ENCODE data around the gene TMEM53. TPM values are rescaled to one million over a fixed set of nuclear protein-coding genes. Genes with fewer than 3 reads are reported as not detected.

Gene TMEM53
- total and polyA plus RNA-seq, 2 of the 8 experiments (the other 6 are each of a cell fraction or from before 2014, with no cell fraction given) = 6.7 to 27.9 TPM

- Histone ChIP-seq H3K4me1 (replicated peaks in 1 of 4; ENCODE audit: control insufficient read depth in 3 of 4, insufficient read depth in 4 of 4, low read length in 3 of 4) (peaks cover 4 to 11% (median 6%) of the 10 kb centered on the region in 4 experiments; a peak in 6 of 7 replicates), H2AK5ac (ENCODE audit: low read depth, low read length) (no peak overlapping the region), H2BK120ac (replicated peaks; ENCODE audit: low read depth, low read length) (no peak overlapping the region), H3K4me3 (ENCODE audit: extremely low read depth in 1 of 4, insufficient read depth in 2 of 4, low read depth in 3 of 4, low read length in 4 of 4) (no peak overlapping the region), H3K23me2 (ENCODE audit: low read depth, low read length) (peaks cover 11% of the 10 kb centered on the region), H3K23ac (ENCODE audit: insufficient read length) (no peak overlapping the region), H4K20me1 (replicated peaks in 1 of 2; ENCODE audit: control insufficient read depth in 1 of 2, insufficient read depth in 2 of 2, low read length in 2 of 2) (no peaks in the 10 kb centered on the region), H2BK20ac (ENCODE audit: low read length) (no peak overlapping the region), H3K56ac (replicated peaks; ENCODE audit: insufficient read length, low read depth, low read length) (no peak overlapping the region), H3K27ac (ENCODE audit: low read depth, low read length) (no peak overlapping the region), H4K91ac (replicated peaks; ENCODE audit: insufficient read length, low read length) (no peak overlapping the region), H2AFZ (ENCODE audit: low read length) (no peak overlapping the region), H3K14ac (ENCODE audit: insufficient read length) (no peak overlapping the region), H3K79me2 (ENCODE audit: control insufficient read depth in 1 of 2, insufficient read depth in 2 of 2, low read length in 2 of 2) (no peaks in the 10 kb centered on the region), H3K9me3 (ENCODE audit: insufficient read depth in 2 of 2, low read depth in 1 of 2, low read length in 1 of 2) (no peaks in the 10 kb centered on the region), H4K5ac (ENCODE audit: insufficient read length, low read depth, low read length) (no peak overlapping the region), H2BK12ac (ENCODE audit: low read depth, low read length) (no peak overlapping the region), H3K18ac (ENCODE audit: extremely low read depth, low read length) (no peak overlapping the region), H2BK15ac (ENCODE audit: low read length) (0 out of 2 replicates have a peak overlapping the region, but pooled peaks have one; percentile 72), H3K27me3 (replicated peaks in 1 of 4; ENCODE audit: control insufficient read depth in 3 of 4, extremely low read depth in 1 of 4, insufficient read depth in 3 of 4, low read length in 3 of 4) (no peaks in the 10 kb centered on the region; a peak in 1 of 7 replicates), H2BK5ac (ENCODE audit: low read depth, low read length) (no peak overlapping the region), H3K36me3 (ENCODE audit: control insufficient read depth in 2 of 4, insufficient read depth in 4 of 4, low read length in 3 of 4) (no peaks in the 10 kb centered on the region), H3K9ac (replicated peaks in 1 of 4; ENCODE audit: extremely low read depth in 1 of 4, low read depth in 3 of 4, low read length in 3 of 4) (no peak overlapping the region), H4K8ac (ENCODE audit: extremely low read depth, insufficient read depth, low read length) (no peak overlapping the region), H3K4me2 (ENCODE audit: insufficient read depth in 1 of 2, low read depth in 2 of 2, low read length in 2 of 2) (no peak overlapping the region; a peak in 1 of 4 replicates), H3K4ac (replicated peaks; ENCODE audit: insufficient read length, low read depth, low read length) (no peak overlapping the region), H3K79me1 (ENCODE audit: low read depth, low read length) (no peaks in the 10 kb centered on the region)
- ChIA-PET CTCF (ENCODE audit: partially characterized antibody) (interaction anchor here (0.7 to 5.9 kb wide), 7 partner anchors 14 to 48 kb away, joined by 3 to 29 read pairs (median 4); no protein-coding TSS in a partner anchor), POLR2A (ENCODE audit: partially characterized antibody) (interaction anchor here (0.6 to 3.3 kb wide), 4 partner anchors 9 to 59 kb away, joined by 3 to 14 read pairs (median 5); no protein-coding TSS in a partner anchor)
- FAIRE-seq (no peak), DNase-seq (ENCODE audit: low read depth in 1 of 2, low spot score in 2 of 2) (peak in 1 of 2 experiments; percentile 34)
- 88% methylated on average over 13 of the region's 13 CpGs; no CpG with 5 or more reads in 1 of the 2 experiments for WGBS, 2 experiments (ENCODE audit: extremely low coverage in 1 of 2, insufficient coverage in 1 of 2, insufficient read length in 1 of 2, insufficient replicate concordance in 2 of 2, low coverage in 1 of 2, low lambda C conversion rate in 2 of 2, missing lambda C conversion rate in 1 of 2)
- TF ChIP-seq SP1 (IDR thresholded peaks at IDR 0.05; ENCODE audit: low read depth, low read length) = no peak
- no peak for TF ChIP-seq YY1 (IDR thresholded peaks at IDR 0.05; ENCODE audit: low read depth, low read length)
- no peak for TF ChIP-seq PHF8 (conservative IDR thresholded peaks at IDR 0.05; ENCODE audit: low read depth, low read length)
Measured at GRCh38 chr1:44672254-44672955, 1.9 kb downstream of the TMEM53 start.

Measured in H1 (cell line).